H1 (cell line): ENCODE results near the gene GPX7. TPM values are rescaled to one million over a fixed set of nuclear protein-coding genes. Genes with fewer than 3 reads are reported as not detected.

Experiments used
- FOSL1 ChIP-seq: IDR thresholded peaks from 2 replicates; pipeline ENCODE4 v1.6.1; 2011; ENCODE audit warnings: mild to moderate bottlenecking, low read depth, low read length, moderate library complexity; ENCODE audit not compliant: insufficient read depth
- SIN3A ChIP-seq, 2 experiments: IDR thresholded peaks in 1 of 2; conservative IDR thresholded peaks in 1 of 2; 2 replicates each; pipeline ENCODE4 v1.6.1; 2011 to 2012; ENCODE audit warnings: low read length in 2 of 2, improper control_type of control experiment in 1 of 2, low read depth in 1 of 2, mild to moderate bottlenecking in 1 of 2
- TCF12 ChIP-seq: IDR thresholded peaks from 2 replicates; pipeline ENCODE4 v1.6.1; 2011; ENCODE audit warnings: low read depth, mild to moderate bottlenecking, low read length
- polyA plus RNA-seq, 7 experiments: library from polyadenylated mRNA; depleted of rRNA in 3 of 7; stranded (reverse) in 5 of 7; unstranded in 2 of 7; fragments of >200 nt in 5 of 7; fragments of 200-250 nt in 2 of 7; gene quantifications; 1 replicate in 5 of 7; 2 replicates in 1 of 7; 4 replicates in 1 of 7; pipeline versions ENCODE4 v1.2.1 to v1.2.3, GENCODE V29; 2011 to 2013; ENCODE audit warnings: missing spikeins in 2 of 7, mixed read lengths in 2 of 7
- total RNA-seq: library from RNA; stranded (reverse); fragmentation: NEBNext Ultra II Directional; extraction: Animal tissue kit (Norgen Biotek cat#: 25700); gene quantifications from 2 replicates; pipeline ENCODE4 v1.2.1, GENCODE V29; 2021

Gene GPX7
- total and polyA plus RNA-seq, 2 of the 8 experiments (the other 6 are each of a cell fraction or from before 2014, with no cell fraction given), result 13.0 to 37.5 TPM

GRCh38 chr1:52593495-52593894 lies 8.7 kb upstream of the GPX7 start (continued):
- TF ChIP-seq SIN3A (conservative IDR thresholded peaks at IDR 0.05 in 1 of 2, IDR thresholded peaks at IDR 0.05 in 1 of 2; ENCODE audit: low read depth in 1 of 2, low read length in 2 of 2), result no peak
- TF ChIP-seq FOSL1, result no peak
- TF ChIP-seq TCF12, result no peak
